HG02623 (cell line): ENCODE results near the gene OR5A2.
"Not testable (repeated sequence)": the region's sequence is repeated elsewhere in the genome, so short reads cannot be mapped to it uniquely, and the experiment has no call there.

ENCODE experiments used
- ATAC-seq: cut with Tn5 transposase; IDR thresholded peaks from one replicate; pipeline ENCODE4 v1.9.1; 2021; ENCODE audit warnings: moderate library complexity; ENCODE audit not compliant: unreplicated experiment

The OR5A2 gene

GRCh38 chr11:59400461-59401261 is 25.6 kb downstream of the OR5A2 start:
- ATAC-seq: no peak

GRCh38 chr11:59394186-59394585 is 32.0 kb downstream of the OR5A2 start:
- no peak for ATAC-seq

- ATAC-seq: peak; percentile 94
Observed at GRCh38 chr11:59380263-59381059, 45.8 kb downstream of the OR5A2 start.

GRCh38 chr11:59372324-59372723 is 53.9 kb downstream of the OR5A2 start:
- not testable (repeated sequence) for ATAC-seq

GRCh38 chr11:59368238-59369022 is 57.8 kb downstream of the OR5A2 start:
- ATAC-seq: no peak
